ENCODE data around the gene RNF180.

DNA sequence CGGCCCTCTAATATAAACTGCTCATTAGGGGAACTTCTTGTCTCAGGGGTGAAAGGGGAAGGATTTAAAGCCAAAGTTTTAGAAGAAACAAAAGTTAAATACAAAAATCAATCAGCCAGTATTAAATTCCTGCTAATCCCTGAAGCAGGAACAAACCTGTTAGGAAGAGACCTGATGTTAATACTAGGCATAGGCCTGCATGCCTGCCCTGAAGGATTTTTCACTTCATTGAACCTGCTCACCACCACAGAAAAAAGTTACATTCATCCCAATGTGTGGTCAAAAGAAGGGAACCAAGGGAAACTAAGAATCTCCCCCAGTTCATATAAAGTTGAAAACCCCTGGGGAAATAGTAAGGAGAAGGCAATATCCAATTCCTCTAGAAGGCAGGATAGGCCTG, 9.4 kb upstream of the RNF180 start:
- TF ChIP-seq POLR2AphosphoS5 (IDR thresholded peaks at IDR 0.05; ENCODE audit: low read depth, low read length) (no peak), TAF1 (IDR thresholded peaks at IDR 0.05; ENCODE audit: borderline replicate concordance, insufficient read depth, low read length) (no peak), REST (IDR thresholded peaks at IDR 0.05; ENCODE audit: insufficient read depth in 1 of 2, low read depth in 2 of 2, low read length in 2 of 2) (no peak), SIN3A (IDR thresholded peaks at IDR 0.05; ENCODE audit: borderline replicate concordance, insufficient read depth, low read length) (no peak)
